SK-N-SH treated with all-trans-retinoic acid at 6 μM for 48 hours (cell line): Measurements from ENCODE around the gene SYNGR1.
"Not testable (repeated sequence)": the region's sequence is repeated elsewhere in the genome, so short reads cannot be mapped to it uniquely, and the experiment has no call there.

Source experiments
- ATAC-seq: fragments of 200-7000 bp; cut with Tn5 transposase; 3 replicates; pipeline ENCODE4 v1.9.1; 2020; ENCODE audit warnings: mild to moderate bottlenecking, moderate library complexity
- BACH2 ChIP-seq: fragments of 250-450 bp; sonication (Bioruptor Pico); IDR thresholded peaks from 2 replicates; pipeline ENCODE4 v1.9.0; 2021; ENCODE audit warnings: mild to moderate bottlenecking, borderline replicate concordance
- CREB5 ChIP-seq: fragments of 250-450 bp; sonication (Bioruptor Pico); IDR thresholded peaks from 2 replicates; pipeline ENCODE4 v1.5.1; 2020; ENCODE audit warnings: low read depth, mild to moderate bottlenecking, moderate library complexity
- CSDC2 ChIP-seq: fragments of 250-450 bp; sonication (Bioruptor Pico); IDR thresholded peaks from 2 replicates; pipeline ENCODE4 v1.5.0; 2020; ENCODE audit warnings: mild to moderate bottlenecking, moderate library complexity
- OSR1 ChIP-seq: fragments of 250-450 bp; sonication (Bioruptor Pico); IDR thresholded peaks from 2 replicates; pipeline ENCODE4 v1.8.0; 2022; ENCODE audit warnings: moderate library complexity, mild to moderate bottlenecking, inconsistent platforms
- POU6F1 ChIP-seq: fragments of 250-450 bp; sonication (Bioruptor Pico); IDR thresholded peaks from 2 replicates; pipeline ENCODE4 v1.8.0; 2021; ENCODE audit warnings: low read depth, mild to moderate bottlenecking, moderate library complexity, borderline replicate concordance
- PPARA ChIP-seq: fragments of 250-450 bp; sonication (Bioruptor Pico); IDR thresholded peaks from 2 replicates; pipeline ENCODE4 v1.5.0; 2020; ENCODE audit warnings: mild to moderate bottlenecking, borderline replicate concordance
- RARB ChIP-seq: fragments of 250-450 bp; sonication (Bioruptor Pico); IDR thresholded peaks from 2 replicates; pipeline ENCODE4 v1.8.0; 2021; ENCODE audit warnings: mild to moderate bottlenecking, moderate library complexity
- SNAI2 ChIP-seq: fragments of 250-450 bp; sonication (Bioruptor Pico); IDR thresholded peaks from 2 replicates; pipeline ENCODE4 v1.5.0; 2020; ENCODE audit warnings: mild to moderate bottlenecking, moderate library complexity
- TCF4 ChIP-seq: fragments of 250-450 bp; sonication (Bioruptor Pico); IDR thresholded peaks from 2 replicates; pipeline ENCODE4 v1.8.0; 2021; ENCODE audit warnings: mild to moderate bottlenecking, moderate library complexity, borderline replicate concordance
- TOX ChIP-seq: fragments of 250-450 bp; sonication (Bioruptor Pico); IDR thresholded peaks from 2 replicates; pipeline ENCODE4 v1.8.0; 2021; ENCODE audit warnings: mild to moderate bottlenecking, moderate library complexity, borderline replicate concordance
- TSHZ2 ChIP-seq: fragments of 250-450 bp; sonication (Bioruptor Pico); IDR thresholded peaks from 2 replicates; pipeline ENCODE4 v1.5.0; 2020; ENCODE audit warnings: mild to moderate bottlenecking, moderate library complexity
- ZFP3 ChIP-seq: fragments of 250-450 bp; sonication (Bioruptor Pico); IDR thresholded peaks from 2 replicates; pipeline ENCODE4 v1.5.0; 2020; ENCODE audit warnings: mild to moderate bottlenecking, moderate library complexity
- ZFP30 ChIP-seq: fragments of 450-650 bp; formaldehyde crosslinking; IDR thresholded peaks from 2 replicates; pipeline ENCODE4 v1.5.0; 2022; ENCODE audit warnings: mild to moderate bottlenecking, moderate library complexity
- ZNF565 ChIP-seq: fragments of 450-650 bp; formaldehyde crosslinking; conservative IDR thresholded peaks from 2 replicates; pipeline ENCODE4 v1.5.0; 2020; ENCODE audit warnings: low read depth, mild to moderate bottlenecking, moderate library complexity
- ZNF70 ChIP-seq: fragments of 450-650 bp; formaldehyde crosslinking; IDR thresholded peaks from 2 replicates; pipeline ENCODE4 v1.5.0; 2020; ENCODE audit warnings: mild to moderate bottlenecking, moderate library complexity
- ZNF8 ChIP-seq: fragments of 450-650 bp; formaldehyde crosslinking; IDR thresholded peaks from 2 replicates; pipeline ENCODE4 v1.5.0; 2020; ENCODE audit warnings: mild to moderate bottlenecking, moderate library complexity

Gene SYNGR1

GRCh38 chr22:39327995-39328754, 21.6 kb upstream of the SYNGR1 start:
- TF ChIP-seq TSHZ2 (CRISPR knock-in tag) (no peak), PPARA (CRISPR knock-in tag) (no peak), ZFP30 (CRISPR knock-in tag) (no peak), OSR1 (CRISPR knock-in tag) (no peak), BACH2 (CRISPR knock-in tag) (no peak), CREB5 (no peak)
- ATAC-seq = no peak

GRCh38 chr22:39330553-39330952, 19.2 kb upstream of the SYNGR1 start:
- not testable (repeated sequence) for ATAC-seq

- TF ChIP-seq ZNF8 (CRISPR knock-in tag) (no peak), TCF4 (peak; percentile 33; the same call in 1 of the 2 replicates), CREB5 (no peak), ZFP3 (CRISPR knock-in tag) (no peak), PPARA (CRISPR knock-in tag) (no peak), TOX (CRISPR knock-in tag) (no peak), TSHZ2 (CRISPR knock-in tag) (no peak), RARB (no peak)
- TF ChIP-seq, all 23 proteins: peak for 1
- ATAC-seq = peak; percentile 82
These were observed 17.2 kb upstream of the SYNGR1 start for GRCh38 chr22:39332441-39333064.

GRCh38 chr22:39336411-39336810, 13.4 kb upstream of the SYNGR1 start:
- no peak for ATAC-seq
- TF ChIP-seq ZFP30 (CRISPR knock-in tag) = no peak
- TF ChIP-seq CSDC2 (CRISPR knock-in tag) = no peak
- no peak for TF ChIP-seq ZNF70
- no peak for TF ChIP-seq ZFP3 (CRISPR knock-in tag)
- TF ChIP-seq POU6F1 (CRISPR knock-in tag) = no peak
- no peak for TF ChIP-seq SNAI2
- TF ChIP-seq ZNF565 (CRISPR knock-in tag) = no peak

- ATAC-seq = not testable (repeated sequence)
These were observed 10.0 kb upstream of the SYNGR1 start for GRCh38 chr22:39339775-39340174.
